OCI-LY3 (cell line): ENCODE results near the gene CHSY3.
A peak's percentile ranks its signal among the peaks of the same experiment; 100 is the strongest.

Experiments used
- H2AFZ ChIP-seq: fragments of 200-600, 300-600 bp; shearing (Covaris generic); 2 replicates; pipeline ENCODE4 v1.6.0; 2014; ENCODE audit warnings: antibody characterized with exemption, low read depth, low read length
- H3K27ac ChIP-seq: fragments of 200-600, 300-600 bp; sonication (generic); 2 replicates; pipeline ENCODE4 v1.5.1; 2014; ENCODE audit warnings: mild to moderate bottlenecking, low read length, moderate library complexity, mixed read lengths
- H3K27me3 ChIP-seq: fragments of 200-600, 300-600 bp; sonication (generic); 2 replicates; pipeline ENCODE4 v1.6.1; 2014; ENCODE audit warnings: low read depth, low read length, mixed read lengths
- H3K36me3 ChIP-seq: fragments of 200-600, 300-600 bp; sonication (generic); replicated peaks from 2 replicates; pipeline ENCODE3; 2014; ENCODE audit warnings: low read depth, low read length, mixed read lengths
- H3K4me1 ChIP-seq: fragments of 300-600, 200-600 bp; sonication (generic); 2 replicates; pipeline ENCODE4 v1.6.1; 2014; ENCODE audit warnings: low read length, mixed read lengths
- H3K4me2 ChIP-seq: fragments of 200-600, 300-600 bp; sonication (generic); 2 replicates; pipeline ENCODE4 v1.6.1; 2014; ENCODE audit warnings: low read length, mixed read lengths
- H3K4me3 ChIP-seq: fragments of 300-600, 200-600 bp; sonication (generic); 2 replicates; pipeline ENCODE4 v1.5.1; 2014; ENCODE audit warnings: antibody characterized with exemption, mild to moderate bottlenecking, low read length, moderate library complexity
- H3K79me2 ChIP-seq: fragments of 300-600, 200-600 bp; shearing (Covaris generic); 2 replicates; pipeline ENCODE4 v1.6.1; 2014; ENCODE audit warnings: mild to moderate bottlenecking, low read length, mixed read lengths
- H3K9ac ChIP-seq: fragments of 300-600, 200-600 bp; shearing (Covaris generic); 2 replicates; pipeline ENCODE4 v1.6.0; 2014; ENCODE audit warnings: mild to moderate bottlenecking, low read length, moderate library complexity
- H3K9me3 ChIP-seq: fragments of 200-600, 300-600 bp; shearing (Covaris generic); 2 replicates; pipeline ENCODE4 v1.6.1; 2014; ENCODE audit warnings: low read length, mixed read lengths; ENCODE audit not compliant: insufficient read depth
- H4K20me1 ChIP-seq: fragments of 200-600, 300-600 bp; sonication (generic); 2 replicates; pipeline ENCODE4 v1.6.1; 2016; ENCODE audit warnings: low read length, mixed read lengths; ENCODE audit not compliant: insufficient read depth
- CTCF ChIP-seq: fragments of 200-600, 300-600 bp; sonication (generic); IDR thresholded peaks from 2 replicates; pipeline ENCODE4 v1.5.1; 2014; ENCODE audit warnings: antibody characterized with exemption, low read length, low read depth
- EZH2phosphoT487 ChIP-seq: fragments of 200-600 bp; shearing (Covaris generic); IDR thresholded peaks from 2 replicates; pipeline ENCODE4 v1.6.1; 2018; ENCODE audit warnings: antibody characterized with exemption, mixed run types, low read depth

The CHSY3 gene

GRCh38 chr5:129930221-129930620 is 26.0 kb downstream of the CHSY3 start:
- Histone ChIP-seq H2AFZ (no peak overlapping the region), H3K4me3 (no peak overlapping the region), H3K9ac (no peak overlapping the region), H3K9me3 (no peaks in the 10 kb centered on the region), H3K4me2 (no peak overlapping the region), H3K4me1 (peaks cover 11% of the 10 kb centered on the region), H4K20me1 (no peaks in the 10 kb centered on the region), H3K79me2 (no peaks in the 10 kb centered on the region), H3K36me3 (no peaks in the 10 kb centered on the region), H3K27me3 (no peaks in the 10 kb centered on the region), H3K27ac (no peak overlapping the region)
- TF ChIP-seq CTCF (no peak), EZH2phosphoT487 (no peak)

- no peak overlapping the region for H3K4me3 ChIP-seq
- no peaks in the 10 kb centered on the region for H4K20me1 ChIP-seq
- H3K4me1 ChIP-seq, result peaks cover 17% of the 10 kb centered on the region
- H3K36me3 ChIP-seq, result no peaks in the 10 kb centered on the region
- no peaks in the 10 kb centered on the region for H3K79me2 ChIP-seq
- TF ChIP-seq CTCF (no peak), EZH2phosphoT487 (no peak)
- H2AFZ ChIP-seq, result no peak overlapping the region
- H3K9ac ChIP-seq, result no peak overlapping the region
- H3K27ac ChIP-seq, result no peak overlapping the region
- H3K9me3 ChIP-seq, result no peaks in the 10 kb centered on the region
- 0 out of 2 replicates have a peak overlapping the region, but pooled peaks have one; percentile 56 for H3K4me2 ChIP-seq
- H3K27me3 ChIP-seq, result no peaks in the 10 kb centered on the region
Measured at GRCh38 chr5:129935626-129936025, 31.4 kb downstream of the CHSY3 start.

- TF ChIP-seq EZH2phosphoT487, result no peak
- TF ChIP-seq CTCF, result no peak
- Histone ChIP-seq H2AFZ (no peak overlapping the region), H3K27ac (no peak overlapping the region), H3K9ac (no peak overlapping the region), H3K9me3 (no peaks in the 10 kb centered on the region), H3K27me3 (no peaks in the 10 kb centered on the region), H3K4me2 (no peak overlapping the region), H3K79me2 (no peaks in the 10 kb centered on the region), H4K20me1 (no peaks in the 10 kb centered on the region), H3K4me1 (peaks cover 17% of the 10 kb centered on the region), H3K36me3 (no peaks in the 10 kb centered on the region), H3K4me3 (no peak overlapping the region)
Measured at GRCh38 chr5:129938077-129938476, 33.8 kb downstream of the CHSY3 start.

GRCh38 chr5:129943936-129944335 is 39.7 kb downstream of the CHSY3 start:
- Histone ChIP-seq H3K4me2 (no peak overlapping the region), H3K4me1 (no peaks in the 10 kb centered on the region), H3K79me2 (no peaks in the 10 kb centered on the region), H3K4me3 (no peak overlapping the region), H3K9ac (no peak overlapping the region), H3K9me3 (no peaks in the 10 kb centered on the region), H2AFZ (no peak overlapping the region), H4K20me1 (no peaks in the 10 kb centered on the region), H3K36me3 (no peaks in the 10 kb centered on the region), H3K27ac (no peak overlapping the region), H3K27me3 (no peaks in the 10 kb centered on the region)
- TF ChIP-seq EZH2phosphoT487, result no peak

- H3K36me3 ChIP-seq, result no peaks in the 10 kb centered on the region
- no peak overlapping the region for H2AFZ ChIP-seq
- no peaks in the 10 kb centered on the region for H3K79me2 ChIP-seq
- H3K27ac ChIP-seq, result no peak overlapping the region
- H3K4me3 ChIP-seq, result no peak overlapping the region
- H3K4me1 ChIP-seq, result no peaks in the 10 kb centered on the region
- no peak overlapping the region for H3K4me2 ChIP-seq
- no peak overlapping the region for H3K9ac ChIP-seq
- H4K20me1 ChIP-seq, result no peaks in the 10 kb centered on the region
- H3K27me3 ChIP-seq, result no peaks in the 10 kb centered on the region
- no peaks in the 10 kb centered on the region for H3K9me3 ChIP-seq
- TF ChIP-seq CTCF (no peak), EZH2phosphoT487 (no peak)
Measured at GRCh38 chr5:129945028-129945427, 40.8 kb downstream of the CHSY3 start.
